ENCODE results near the gene TIE1. TPM values are rescaled to one million over a fixed set of nuclear protein-coding genes. Genes with fewer than 3 reads are reported as not detected.
A peak's percentile ranks its signal among the peaks of the same experiment; 100 is the strongest.

Gene TIE1
- polyA plus RNA-seq, 3 donors = 0.16 TPM; not detected in 2

DNA sequence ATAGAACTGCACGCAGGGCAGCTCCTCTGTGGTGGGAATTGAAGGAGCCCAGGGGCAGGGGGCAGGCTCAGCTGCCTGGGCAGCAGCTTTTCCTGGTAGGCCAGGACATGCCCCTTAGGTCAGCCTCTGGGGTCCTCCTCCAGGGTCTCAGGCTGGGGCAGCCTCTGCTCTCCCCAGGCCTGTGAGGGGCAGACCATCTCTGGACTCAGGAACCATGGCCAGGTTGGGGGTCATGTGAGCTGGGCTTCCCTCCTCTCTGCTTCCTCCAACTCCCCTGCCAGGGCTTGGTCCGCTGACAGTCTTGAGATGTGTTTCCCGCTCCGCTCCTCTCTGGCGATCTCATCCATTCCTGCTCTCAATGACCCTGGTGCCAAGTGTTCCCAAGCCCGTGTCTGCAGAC lies 21.1 kb upstream of the TIE1 start:
- Histone ChIP-seq H3K36me3 (replicated peaks in 1 of 2; ENCODE audit: control insufficient read depth in 1 of 2, insufficient read depth in 2 of 2, low read length in 2 of 2) (no peaks in the 10 kb centered on the region), H3K9ac (ENCODE audit: insufficient read depth, low read length, poor library complexity, severe bottlenecking) (no peak overlapping the region), H3K9me3 (replicated peaks in 1 of 2; ENCODE audit: control insufficient read depth in 1 of 2, insufficient read depth in 1 of 2, low read length in 2 of 2) (no peaks in the 10 kb centered on the region), H4K20me1 (ENCODE audit: insufficient read depth, low read length) (no peaks in the 10 kb centered on the region), H2AFZ (ENCODE audit: insufficient read depth, low read depth, low read length, poor library complexity, severe bottlenecking) (no peak overlapping the region), H3K27ac (ENCODE audit: low read depth in 1 of 2, low read length in 2 of 2) (no peak overlapping the region), H3K4me3 (replicated peaks in 1 of 3; ENCODE audit: low read depth in 2 of 3, low read length in 3 of 3) (no peak overlapping the region), H3K79me2 (ENCODE audit: insufficient read depth, low read length) (no peaks in the 10 kb centered on the region), H3K4me2 (replicated peaks; ENCODE audit: extremely low read depth, low read length, poor library complexity, severe bottlenecking) (no peak overlapping the region), H3K4me1 (ENCODE audit: control insufficient read depth in 1 of 2, insufficient read depth in 2 of 2, low read length in 2 of 2) (peaks cover 3% of the 10 kb centered on the region in 2 donors), H3K27me3 (ENCODE audit: control insufficient read depth in 2 of 2, insufficient read depth in 2 of 2, low read length in 2 of 2) (no peaks in the 10 kb centered on the region)
- Mint-ChIP-seq H3K9me3 (peaks cover 0 to 3% (median 1%) of the 10 kb centered on the region in 7 donors), H3K4me3 (no peak overlapping the region), H3K27me3 (ENCODE audit: low read depth in 3 of 3) (peaks cover 0 to 3% (median 2%) of the 10 kb centered on the region in 3 donors), H3K27ac (peak overlapping the region in 1 of 7 donors; percentile 26), H3K36me3 (no peaks in the 10 kb centered on the region), H3K4me1 (peaks cover 6% of the 10 kb centered on the region)
- TF ChIP-seq, protein P1, sequence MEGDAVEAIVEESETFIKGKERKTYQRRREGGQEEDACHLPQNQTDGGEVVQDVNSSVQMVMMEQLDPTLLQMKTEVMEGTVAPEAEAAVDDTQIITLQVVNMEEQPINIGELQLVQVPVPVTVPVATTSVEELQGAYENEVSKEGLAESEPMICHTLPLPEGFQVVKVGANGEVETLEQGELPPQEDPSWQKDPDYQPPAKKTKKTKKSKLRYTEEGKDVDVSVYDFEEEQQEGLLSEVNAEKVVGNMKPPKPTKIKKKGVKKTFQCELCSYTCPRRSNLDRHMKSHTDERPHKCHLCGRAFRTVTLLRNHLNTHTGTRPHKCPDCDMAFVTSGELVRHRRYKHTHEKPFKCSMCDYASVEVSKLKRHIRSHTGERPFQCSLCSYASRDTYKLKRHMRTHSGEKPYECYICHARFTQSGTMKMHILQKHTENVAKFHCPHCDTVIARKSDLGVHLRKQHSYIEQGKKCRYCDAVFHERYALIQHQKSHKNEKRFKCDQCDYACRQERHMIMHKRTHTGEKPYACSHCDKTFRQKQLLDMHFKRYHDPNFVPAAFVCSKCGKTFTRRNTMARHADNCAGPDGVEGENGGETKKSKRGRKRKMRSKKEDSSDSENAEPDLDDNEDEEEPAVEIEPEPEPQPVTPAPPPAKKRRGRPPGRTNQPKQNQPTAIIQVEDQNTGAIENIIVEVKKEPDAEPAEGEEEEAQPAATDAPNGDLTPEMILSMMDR (IDR thresholded peaks at IDR 0.05) = no peak
- intact Hi-C loops (cut with micrococcal nuclease) = no loop called here
- WGBS (ENCODE audit: insufficient coverage) = 96% methylated on average over 6 of the region's 6 CpGs
- DNase-seq = no peak

DNA sequence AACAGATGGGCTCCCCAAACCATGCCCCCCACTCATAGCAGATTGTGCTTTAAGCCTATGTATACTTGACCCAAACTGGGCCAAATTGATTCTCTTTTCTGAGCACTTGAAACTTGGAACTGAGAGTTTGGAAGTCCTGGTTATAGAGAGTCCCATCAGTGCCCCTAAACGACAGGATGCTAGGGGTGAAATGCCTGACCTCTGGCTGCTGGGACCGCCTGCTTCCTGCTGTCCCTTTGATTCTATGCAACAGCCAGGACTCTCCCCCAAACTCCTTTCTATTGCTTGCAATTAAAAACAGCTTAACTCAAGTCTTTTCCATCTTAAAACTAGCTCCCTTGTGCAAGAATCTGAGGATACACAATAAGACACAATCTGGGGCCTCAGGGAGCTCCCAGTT lies 20.1 kb upstream of the TIE1 start:
- intact Hi-C loops (cut with micrococcal nuclease) = no loop called here

More for the DNA sequence above, 20.1 kb upstream of the TIE1 start:
- Histone ChIP-seq H3K4me3 (replicated peaks in 1 of 3; ENCODE audit: low read depth in 2 of 3, low read length in 3 of 3) (no peak overlapping the region), H3K36me3 (replicated peaks in 1 of 2; ENCODE audit: control insufficient read depth in 1 of 2, insufficient read depth in 2 of 2, low read length in 2 of 2) (no peaks in the 10 kb centered on the region), H3K4me2 (replicated peaks; ENCODE audit: extremely low read depth, low read length, poor library complexity, severe bottlenecking) (no peak overlapping the region), H3K27ac (ENCODE audit: low read depth in 1 of 2, low read length in 2 of 2) (no peak overlapping the region), H3K4me1 (ENCODE audit: control insufficient read depth in 1 of 2, insufficient read depth in 2 of 2, low read length in 2 of 2) (no peaks in the 10 kb centered on the region), H3K27me3 (ENCODE audit: control insufficient read depth in 2 of 2, insufficient read depth in 2 of 2, low read length in 2 of 2) (no peaks in the 10 kb centered on the region), H3K9ac (ENCODE audit: insufficient read depth, low read length, poor library complexity, severe bottlenecking) (no peak overlapping the region), H3K79me2 (ENCODE audit: insufficient read depth, low read length) (no peaks in the 10 kb centered on the region), H4K20me1 (ENCODE audit: insufficient read depth, low read length) (no peaks in the 10 kb centered on the region), H3K9me3 (replicated peaks in 1 of 2; ENCODE audit: control insufficient read depth in 1 of 2, insufficient read depth in 1 of 2, low read length in 2 of 2) (no peaks in the 10 kb centered on the region), H2AFZ (ENCODE audit: insufficient read depth, low read depth, low read length, poor library complexity, severe bottlenecking) (no peak overlapping the region)
- H3K27me3 Mint-ChIP-seq (ENCODE audit: low read depth in 3 of 3) = peaks cover 0 to 3% (median 2%) of the 10 kb centered on the region in 3 donors
- no peak for DNase-seq
- no peak overlapping the region for H3K4me3 Mint-ChIP-seq
- no peaks in the 10 kb centered on the region for H3K36me3 Mint-ChIP-seq
- H3K27ac Mint-ChIP-seq = no peak overlapping the region
- WGBS (ENCODE audit: insufficient coverage) = 100% methylated on average over 1 of the region's 2 CpGs
- TF ChIP-seq, protein P1 (IDR thresholded peaks at IDR 0.05) = no peak
- H3K4me1 Mint-ChIP-seq = peaks cover 2% of the 10 kb centered on the region
- no peaks in the 10 kb centered on the region for H3K9me3 Mint-ChIP-seq

All from CD14-positive monocyte (primary cell).